ENCODE measurements around the gene SRC.

Gene SRC

DNA sequence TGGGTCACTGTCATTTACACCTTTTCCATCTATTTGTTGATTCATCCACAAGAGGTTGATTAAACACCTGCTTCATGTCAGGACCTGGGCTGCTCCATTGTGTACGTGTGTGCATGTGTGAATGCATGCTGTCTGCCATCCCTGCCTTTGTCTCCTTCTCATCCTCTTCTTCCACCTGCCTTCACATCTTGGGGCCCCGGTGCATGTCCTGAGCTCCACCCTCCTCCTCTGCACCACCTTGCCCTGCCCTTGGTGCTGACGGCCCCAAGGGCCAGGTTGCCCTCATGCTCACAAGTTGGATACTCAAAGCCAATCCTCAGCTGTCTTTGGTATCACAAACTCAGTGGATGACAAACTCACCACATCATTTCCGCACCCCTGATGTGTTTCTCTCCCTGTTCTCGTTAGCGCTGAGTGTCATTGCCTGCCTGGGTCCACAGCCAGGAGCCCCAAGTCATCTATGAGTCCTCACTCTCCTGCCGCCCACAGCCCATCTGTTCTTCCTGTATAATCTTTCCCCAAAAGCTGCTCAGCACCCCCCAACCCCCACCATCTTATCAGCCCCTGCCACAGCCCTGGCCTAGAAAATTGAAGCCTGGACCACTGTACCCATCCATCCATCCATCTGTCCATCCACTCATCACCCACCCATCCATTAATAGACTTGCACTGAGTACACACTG, 85.0 kb downstream of the SRC start:
- no peak for DNase-seq (ENCODE audit: low spot score)

DNA sequence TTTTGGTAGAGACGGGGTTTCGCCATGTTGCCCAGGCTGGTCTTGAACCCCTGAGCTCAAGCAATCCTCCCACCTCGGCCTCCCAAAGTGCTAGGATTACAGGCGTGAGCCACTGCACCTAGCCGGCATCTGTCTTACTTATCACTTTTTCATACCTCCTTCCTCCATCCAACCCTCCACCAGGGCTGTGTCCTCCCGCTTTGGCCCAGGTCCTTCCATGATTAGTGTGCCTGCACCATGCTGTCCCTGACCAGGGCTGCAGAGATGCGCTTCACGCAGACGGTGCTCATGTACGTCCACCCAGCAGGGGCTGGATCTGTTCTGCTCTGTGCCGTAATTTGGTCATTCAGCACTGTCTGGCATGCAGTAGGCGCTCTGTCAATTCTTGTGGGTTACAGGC, 85.8 kb downstream of the SRC start:
- no peak for DNase-seq (ENCODE audit: low spot score)

DNA sequence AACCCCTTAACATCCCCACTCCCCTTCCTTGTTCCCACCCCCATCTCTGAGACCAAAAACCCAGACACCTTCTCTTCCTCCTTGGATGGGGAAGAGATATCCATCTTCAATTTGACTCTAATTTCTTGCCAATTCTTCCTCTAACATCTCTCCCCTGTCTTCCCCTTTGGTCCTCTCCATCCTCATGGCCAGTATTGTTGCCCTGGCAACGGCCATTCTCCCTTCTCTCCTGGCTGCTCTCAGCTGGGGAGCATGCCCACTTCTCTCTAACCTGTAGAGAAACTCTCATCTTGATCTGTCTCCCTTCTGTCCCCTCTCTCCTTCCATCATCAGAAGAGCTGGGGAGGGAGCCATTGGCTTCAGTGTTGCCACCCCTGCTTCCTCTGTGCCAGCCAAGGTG, 86.7 kb downstream of the SRC start:
- DNase-seq (ENCODE audit: low spot score), result no peak

DNA sequence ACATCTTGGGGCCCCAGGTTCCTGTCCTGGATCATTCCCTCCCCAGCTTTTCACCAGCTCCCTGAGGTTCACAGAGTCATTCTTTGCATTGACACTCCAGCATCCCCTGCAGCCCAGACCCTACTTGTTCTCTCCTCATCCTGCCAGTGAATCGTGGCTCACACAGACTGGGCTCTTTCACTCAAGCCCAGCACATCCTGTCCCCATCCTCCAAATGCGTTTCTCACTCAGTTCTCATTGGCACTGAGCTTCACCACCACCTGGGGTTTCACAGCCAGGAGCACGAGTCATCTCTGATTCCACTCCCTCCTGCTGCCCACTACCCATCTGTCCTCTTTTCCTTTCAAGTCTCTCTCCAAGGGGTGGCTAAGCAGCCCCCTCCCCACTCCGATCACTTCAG, 89.7 kb downstream of the SRC start:
- DNase-seq (ENCODE audit: low spot score), result no peak

DNA sequence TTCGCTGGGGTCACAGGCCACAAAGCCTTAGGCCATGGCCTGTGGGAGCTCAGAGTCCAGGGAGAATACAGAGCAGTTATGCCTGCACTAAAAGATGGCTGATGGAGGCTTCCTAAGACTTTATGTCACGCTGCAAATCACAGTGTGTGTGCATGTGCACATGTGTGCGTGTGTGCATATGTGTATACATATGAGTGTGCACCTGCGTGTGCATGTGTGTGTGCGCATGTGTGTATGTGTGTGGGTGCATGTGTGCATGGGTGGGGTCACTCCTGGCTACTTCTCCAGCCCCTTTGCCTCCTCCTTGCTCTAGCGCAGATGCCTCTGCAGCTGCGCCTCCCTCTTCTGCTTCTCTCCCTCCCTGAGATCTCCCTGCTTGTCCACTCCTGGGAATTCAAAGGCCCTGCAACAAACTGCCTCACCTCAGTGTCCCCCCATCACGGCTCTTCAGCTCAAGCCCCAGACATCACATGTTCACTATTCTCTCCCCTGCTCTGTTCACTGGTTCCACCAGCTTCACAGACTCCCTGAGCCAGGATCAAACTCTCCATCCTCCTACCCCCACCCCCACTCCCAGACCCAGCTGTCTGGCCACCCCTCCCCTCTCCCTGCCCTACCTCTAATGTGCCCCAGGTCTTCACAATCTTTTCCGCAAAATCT, 90.7 kb downstream of the SRC start:
- DNase-seq (ENCODE audit: low spot score), result no peak

DNA sequence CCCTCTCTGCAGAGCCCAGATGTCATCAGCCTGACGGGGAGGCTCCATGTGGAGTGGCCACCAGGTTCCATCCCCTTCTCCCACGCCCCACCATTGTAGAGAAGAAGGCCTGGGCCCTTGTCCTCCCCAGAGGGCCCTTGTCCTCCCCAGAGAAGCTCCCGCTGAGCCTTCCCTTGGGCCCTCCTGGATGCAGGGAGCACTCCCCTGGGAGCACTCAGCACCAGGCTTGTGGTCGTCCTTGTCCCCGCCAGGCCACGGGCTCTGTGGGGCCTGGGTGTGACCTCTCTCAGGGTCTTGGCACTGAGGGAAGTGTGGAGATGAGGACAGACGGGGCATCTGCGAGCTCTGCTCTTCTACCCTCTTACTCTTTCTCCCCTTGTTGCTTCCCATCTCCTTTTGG, 91.7 kb downstream of the SRC start:
- no peak for DNase-seq (ENCODE audit: low spot score)

DNA sequence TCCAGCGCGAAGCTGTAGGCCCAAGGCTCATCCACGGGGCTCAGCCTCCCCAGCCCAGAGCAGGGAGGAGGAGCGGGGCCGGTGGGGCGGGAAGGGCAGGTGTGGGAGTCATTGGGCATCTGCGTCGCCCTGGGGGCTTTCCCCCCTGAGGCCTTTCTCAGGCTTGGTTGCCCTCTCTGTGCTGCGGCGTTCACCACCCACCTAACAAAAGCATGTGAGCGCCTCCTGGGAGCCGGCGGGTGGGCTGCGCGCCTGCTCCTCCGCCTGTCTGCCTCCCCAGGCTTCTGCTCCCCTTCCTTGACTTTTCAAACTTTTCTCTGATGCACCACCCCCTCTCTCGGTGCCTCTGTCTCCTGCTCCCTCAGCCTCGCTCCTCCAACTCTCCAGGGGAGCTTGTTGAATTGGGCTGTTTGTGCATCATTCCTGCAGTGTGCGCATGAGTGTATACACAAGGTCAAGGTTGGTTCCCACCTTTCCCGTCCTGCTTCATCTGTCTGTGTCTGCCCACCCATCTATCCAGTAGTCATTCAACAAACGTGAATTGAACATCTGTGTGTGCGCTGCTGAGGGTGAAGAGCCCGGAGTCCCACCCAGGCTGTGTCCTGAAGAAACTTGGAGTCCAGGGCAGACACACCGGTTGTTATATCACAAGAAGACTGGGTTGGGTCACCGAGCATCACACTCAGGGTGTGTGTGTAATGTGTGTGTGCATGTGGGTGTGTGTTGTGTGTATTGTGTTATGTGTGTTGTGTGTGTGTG, 92.7 kb downstream of the SRC start:
- DNase-seq (ENCODE audit: low spot score), result no peak

DNA sequence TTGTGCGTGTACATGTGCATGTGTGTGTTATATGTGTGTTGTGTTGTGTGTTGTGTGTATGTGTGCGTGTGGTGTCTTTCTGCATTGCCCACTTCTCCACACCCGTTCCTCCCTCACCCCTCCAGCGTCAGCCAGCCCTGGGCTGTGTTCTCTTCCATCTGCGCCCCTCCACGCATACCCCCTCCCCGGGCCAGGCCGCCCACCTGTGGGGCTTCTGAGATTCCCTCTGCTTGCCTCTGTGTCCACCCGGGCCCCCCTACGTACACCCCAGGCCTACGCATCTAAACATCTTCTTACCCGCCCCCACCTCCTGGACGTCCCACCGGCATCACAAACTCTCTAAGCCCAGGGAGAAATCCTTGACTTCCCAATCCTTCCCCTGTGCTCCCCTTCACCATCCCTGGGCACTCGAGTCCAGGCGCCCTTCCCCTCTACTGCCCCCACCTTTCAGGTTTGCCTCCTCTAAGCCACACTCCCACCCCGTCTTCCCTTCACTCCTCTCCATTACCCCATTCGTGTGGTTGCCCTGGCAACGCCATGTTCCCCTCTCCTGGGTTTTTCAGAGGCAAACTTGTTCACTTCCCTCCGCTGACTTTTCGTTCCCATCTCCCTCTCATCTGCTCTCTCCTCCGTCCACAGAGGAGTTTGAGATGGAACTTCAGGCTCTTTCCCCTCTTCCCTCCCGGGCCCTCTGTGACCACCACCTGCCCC, 93.4 kb downstream of the SRC start:
- no peak for DNase-seq (ENCODE audit: low spot score)

DNA sequence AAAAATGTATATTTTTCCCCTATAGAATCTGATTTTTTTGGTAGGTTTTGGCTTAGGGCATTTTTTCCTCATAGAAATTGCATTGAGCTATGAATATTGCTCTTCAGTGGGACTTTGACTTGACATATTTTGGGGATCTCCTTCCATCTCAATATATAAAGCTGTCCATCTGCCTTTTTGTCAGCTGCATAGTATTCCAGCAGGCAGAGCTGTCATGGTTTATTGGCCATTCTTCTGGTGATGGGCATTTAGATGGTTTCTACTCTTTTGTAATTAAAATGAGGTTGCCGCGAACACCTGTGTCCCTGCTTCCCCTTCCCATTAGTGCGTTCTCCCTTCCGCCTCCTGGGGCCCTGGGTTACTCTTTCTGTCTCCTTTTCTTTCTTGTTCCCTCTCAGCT, 95.1 kb downstream of the SRC start:
- no peak for DNase-seq (ENCODE audit: low spot score)

DNA sequence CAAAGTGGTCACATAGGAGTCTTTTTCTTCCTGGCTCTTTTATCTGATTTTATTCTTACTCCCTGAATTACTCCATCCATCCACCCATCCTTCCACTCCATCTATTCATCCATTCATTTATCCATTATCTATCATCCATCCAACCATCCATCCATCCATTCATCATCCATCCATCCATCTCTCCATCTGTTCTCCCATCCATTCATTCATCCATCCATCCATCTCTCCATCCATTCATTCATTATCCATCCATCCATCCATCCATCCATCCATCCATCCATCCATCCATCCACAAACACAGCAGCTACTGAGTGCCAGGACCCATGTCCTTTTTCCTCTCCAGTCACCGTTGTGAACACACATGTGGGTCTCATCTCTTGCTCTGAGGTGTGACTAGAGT, 96.6 kb downstream of the SRC start:
- no peak for DNase-seq (ENCODE audit: low spot score)

DNA sequence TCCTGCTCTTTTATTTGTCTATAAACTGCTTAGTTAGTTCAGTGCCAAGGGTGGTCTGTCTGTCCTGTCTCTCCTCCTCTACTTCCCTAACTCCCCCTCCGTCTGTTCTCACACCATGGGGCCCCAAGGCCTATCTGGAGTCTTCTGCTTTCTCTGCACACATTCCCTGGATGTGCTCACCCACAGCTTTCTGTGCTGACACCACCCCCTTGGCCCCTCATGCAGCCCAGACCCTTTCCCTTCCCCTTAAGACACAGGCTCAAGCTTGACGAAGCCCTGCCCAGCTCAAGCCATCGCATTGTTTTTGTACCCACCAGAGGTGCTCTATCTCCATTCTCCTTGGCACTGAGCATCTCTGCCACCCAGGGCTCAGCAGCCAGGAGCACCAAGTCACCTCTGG, 97.0 kb downstream of the SRC start:
- DNase-seq (ENCODE audit: low spot score), result no peak

DNA sequence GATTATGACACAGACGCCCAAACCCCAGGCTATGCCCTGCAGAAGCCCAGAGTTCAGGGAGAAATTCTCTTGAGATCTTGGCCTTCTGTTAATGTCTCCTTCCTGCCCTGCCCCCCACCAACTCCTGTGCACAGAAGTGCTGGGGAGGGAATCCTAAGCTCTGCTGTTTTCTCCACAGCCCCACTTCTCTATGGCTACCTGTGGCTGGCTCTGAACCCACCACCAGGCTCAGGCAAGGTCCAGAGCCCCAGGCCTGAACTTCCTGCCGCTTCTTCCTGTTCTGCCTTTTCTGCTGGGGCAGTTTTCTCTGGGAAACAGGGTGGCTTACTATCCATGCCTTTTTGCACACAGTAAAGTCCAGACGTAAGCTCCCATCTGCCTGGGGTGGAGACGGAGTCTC, 97.7 kb downstream of the SRC start:
- no peak for DNase-seq (ENCODE audit: low spot score)

DNA sequence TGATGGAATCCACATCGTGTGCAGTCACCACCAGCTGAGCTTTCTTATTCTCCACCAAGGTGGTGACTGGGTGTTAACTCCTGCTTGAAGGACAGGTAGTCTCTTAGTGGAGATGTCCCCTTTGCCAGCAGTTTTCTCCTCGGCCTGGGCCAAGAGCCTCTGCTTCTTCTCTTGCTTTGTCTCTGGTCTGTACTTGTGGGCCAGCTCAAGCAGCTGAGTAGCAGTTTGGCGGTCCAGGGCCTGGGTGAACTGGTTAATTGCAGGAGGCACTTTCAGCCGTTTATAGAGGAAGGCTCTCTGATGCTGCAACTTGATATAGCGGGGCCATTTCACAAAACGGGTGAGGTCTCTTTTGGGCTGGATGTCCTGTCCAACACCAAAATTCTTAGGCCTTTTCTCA, 99.1 kb downstream of the SRC start:
- DNase-seq (ENCODE audit: low spot score), result no peak

DNA sequence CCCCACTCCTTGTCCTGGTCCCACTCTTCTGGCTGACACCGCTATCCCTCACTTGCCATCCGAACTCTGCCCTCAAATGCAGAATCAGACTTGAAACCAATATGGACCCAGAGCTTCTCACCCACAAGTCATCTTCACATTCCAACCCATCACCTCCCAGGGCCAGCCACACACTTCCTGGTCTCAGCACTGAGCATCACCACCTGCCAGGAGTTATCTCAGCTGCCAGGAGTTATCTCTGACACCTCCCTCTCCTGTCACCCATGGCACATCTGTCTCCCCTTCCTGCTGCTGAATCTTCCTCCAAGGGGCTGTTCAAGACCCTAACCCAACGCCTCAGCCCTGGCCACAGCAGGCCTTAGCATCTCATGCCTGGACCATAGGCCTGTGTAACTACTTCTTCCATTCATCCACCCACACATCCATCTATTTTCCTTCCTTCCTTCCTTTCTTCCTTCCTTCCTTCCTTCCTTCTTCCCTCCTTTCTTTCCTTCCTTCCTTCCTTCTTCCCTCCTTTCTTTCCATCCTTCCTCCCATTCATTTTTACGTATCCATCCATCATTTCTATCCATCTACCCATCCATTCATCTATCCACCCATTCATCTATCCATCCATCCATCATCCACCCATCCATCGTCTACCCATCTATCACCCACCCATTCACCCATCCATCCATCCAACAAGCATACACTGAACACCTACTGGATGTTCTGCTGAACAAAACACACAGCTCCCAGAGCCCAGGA, 100.5 kb downstream of the SRC start:
- DNase-seq (ENCODE audit: low spot score), result no peak

DNA sequence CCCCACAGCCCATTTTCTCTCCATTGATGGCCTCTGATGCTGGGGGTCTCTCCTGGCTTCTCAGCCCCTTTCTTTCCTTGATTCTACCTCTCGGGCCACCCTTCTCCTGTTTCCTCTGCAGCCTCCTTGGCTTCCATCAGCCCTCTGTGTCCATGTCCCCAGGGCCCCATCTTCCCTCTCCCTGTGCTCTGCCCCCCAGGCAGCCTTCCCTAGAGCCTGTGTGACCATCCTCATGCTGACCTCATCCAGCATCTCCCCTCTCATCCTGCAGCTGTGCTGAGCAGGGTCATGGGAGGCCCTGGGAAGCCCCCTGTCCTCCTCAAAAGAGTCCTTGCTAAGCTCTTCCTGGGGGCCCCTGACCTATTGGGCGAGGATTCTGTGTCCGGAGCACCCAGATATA, 101.7 kb downstream of the SRC start:
- no peak for DNase-seq (ENCODE audit: low spot score)

DNA sequence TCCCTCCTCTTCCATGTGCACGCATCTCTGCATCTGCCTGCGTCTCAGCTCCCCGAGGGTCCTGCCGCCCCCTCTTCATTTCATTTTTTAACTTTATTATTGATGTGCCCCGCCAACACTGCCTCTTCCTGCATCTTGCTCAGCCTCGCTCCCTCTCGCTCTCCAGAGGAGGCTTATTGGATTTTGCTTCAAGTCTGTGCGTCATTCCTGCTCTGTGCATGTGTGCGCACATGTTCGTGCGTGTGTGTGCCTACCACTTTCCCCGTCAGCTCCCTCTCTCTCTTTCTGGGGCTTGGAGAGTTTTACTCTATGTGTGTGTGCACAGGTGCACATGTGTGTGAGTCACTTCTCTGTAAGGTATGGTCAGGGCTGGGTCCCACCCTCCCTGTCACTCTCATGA, 103.3 kb downstream of the SRC start:
- no peak for DNase-seq (ENCODE audit: low spot score)

DNA sequence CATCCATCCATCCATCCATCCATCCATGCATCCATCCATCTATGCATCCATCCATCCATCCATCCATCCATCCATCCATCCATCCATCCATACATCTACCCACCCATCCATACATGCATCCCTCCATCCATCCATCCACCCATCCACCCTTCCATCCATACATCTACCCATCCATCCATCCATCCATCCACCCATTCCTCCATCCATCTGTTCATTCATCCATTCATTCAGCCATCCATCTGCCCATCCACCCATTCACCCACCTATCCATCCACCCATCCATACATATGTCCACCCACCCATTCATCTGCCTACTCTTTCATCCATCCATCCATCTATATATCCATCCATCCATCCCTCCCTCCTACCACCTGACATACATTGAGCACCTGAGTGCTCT, 104.4 kb downstream of the SRC start:
- DNase-seq (ENCODE audit: low spot score), result no peak

DNA sequence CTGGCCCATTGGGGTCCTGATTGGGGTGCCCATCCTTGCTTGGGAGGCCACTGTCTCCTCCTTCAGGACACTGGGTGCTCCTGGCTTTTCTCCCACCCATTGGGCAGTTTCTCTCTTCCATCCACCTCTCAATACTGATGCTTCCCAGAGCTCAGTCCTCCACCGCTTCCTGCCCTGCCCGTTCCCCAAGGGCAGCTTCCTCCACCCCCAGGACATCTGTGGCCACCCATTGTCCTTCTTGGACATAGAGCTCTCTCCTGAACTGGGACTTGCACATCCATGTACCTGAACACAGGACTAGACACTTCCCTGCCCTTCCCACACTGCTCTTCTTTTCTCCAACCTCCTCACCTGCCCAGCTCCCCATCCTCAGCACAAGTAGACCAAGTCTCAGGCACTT, 105.7 kb downstream of the SRC start:
- no peak for DNase-seq (ENCODE audit: low spot score)

DNA sequence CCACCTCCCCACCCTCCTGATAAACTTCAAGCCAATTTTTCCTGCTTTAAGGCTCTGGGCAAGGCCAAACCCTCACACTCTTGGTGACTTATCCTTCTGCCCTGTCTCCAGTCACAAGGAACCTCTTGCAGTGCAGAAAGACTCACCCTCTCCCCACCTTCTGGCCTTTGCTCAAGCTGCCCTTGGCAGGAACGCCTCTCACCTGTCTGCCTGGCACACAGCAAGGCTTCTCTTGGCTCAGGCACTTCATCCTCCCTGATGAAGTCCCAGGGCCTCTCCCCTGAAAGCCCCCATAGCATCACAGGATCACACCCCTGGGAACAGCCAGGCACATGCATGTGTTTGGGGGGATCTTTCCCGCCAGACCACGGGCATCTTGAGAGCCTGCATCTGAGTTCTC, 106.3 kb downstream of the SRC start:
- DNase-seq (ENCODE audit: low spot score), result no peak

DNA sequence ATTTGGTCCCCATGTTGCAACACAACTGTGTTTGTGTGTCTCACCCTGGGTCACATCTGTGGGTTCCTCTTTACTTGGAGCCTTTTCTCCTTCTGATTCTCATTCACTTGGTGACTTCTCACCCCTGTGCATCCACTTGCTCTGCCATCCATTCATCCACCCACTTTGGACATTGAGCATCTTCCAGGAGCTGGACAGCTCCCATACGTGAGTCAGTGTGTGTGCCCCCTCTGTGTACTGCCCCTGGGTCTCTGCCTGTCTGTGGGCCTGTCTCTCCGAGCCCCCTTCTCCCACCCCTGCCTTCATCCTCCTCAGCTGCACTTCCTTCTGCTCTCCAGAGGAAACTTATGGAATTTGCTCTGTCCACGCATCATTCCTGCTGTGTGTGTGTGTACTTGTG, 107.3 kb downstream of the SRC start:
- no peak for DNase-seq (ENCODE audit: low spot score)

DNA sequence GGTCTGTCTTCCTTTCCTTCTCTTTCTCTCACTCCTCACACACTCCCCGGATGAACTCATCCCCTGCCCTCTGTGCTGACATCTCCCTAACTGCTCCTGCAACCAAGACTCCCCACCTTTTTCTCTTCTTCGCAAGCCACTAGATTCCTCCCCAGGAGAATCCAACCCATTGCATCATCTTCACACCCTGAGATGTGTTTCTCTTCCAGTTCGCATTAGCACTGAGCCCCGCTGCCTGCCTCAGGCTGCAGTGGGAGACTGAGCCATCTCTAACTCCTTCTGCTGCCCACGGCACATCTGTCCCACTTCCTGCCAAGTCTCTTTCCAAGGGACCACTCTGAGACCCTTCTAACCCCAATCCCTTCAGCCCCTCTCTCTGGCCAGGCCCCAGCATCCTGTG, 107.9 kb downstream of the SRC start:
- no peak for DNase-seq (ENCODE audit: low spot score)
